Mucosa of rectum (tissue), 2 donors: ENCODE results near the gene CLSTN2.

Experiments used
- H3K27ac ChIP-seq, 2 donors: one replicate each; pipeline ENCODE4 v1.7.0; 2013; ENCODE audit warnings: inconsistent platforms in 2 of 2, low read depth in 2 of 2, low read length in 2 of 2
- H3K27me3 ChIP-seq, 2 donors: one replicate each; pipeline ENCODE4 v1.7.0; 2013; ENCODE audit warnings: low read length in 2 of 2; ENCODE audit not compliant: control insufficient read depth in 2 of 2, insufficient read depth in 2 of 2
- H3K36me3 ChIP-seq, 2 donors: one replicate each; pipeline ENCODE4 v1.7.0; 2013; ENCODE audit warnings: low read length in 2 of 2; ENCODE audit not compliant: control insufficient read depth in 2 of 2, insufficient read depth in 2 of 2
- H3K4me1 ChIP-seq, 2 donors: one replicate each; pipeline ENCODE4 v1.7.0; 2013; ENCODE audit warnings: low read length in 2 of 2, mild to moderate bottlenecking in 1 of 2; ENCODE audit not compliant: control insufficient read depth in 2 of 2, insufficient read depth in 2 of 2
- H3K4me3 ChIP-seq, 2 donors: one replicate each; pipeline ENCODE4 v1.7.0; 2013; ENCODE audit warnings: low read length in 2 of 2
- H3K9ac ChIP-seq, 2 donors: one replicate each; pipeline ENCODE4 v1.7.0; 2013; ENCODE audit warnings: low read length in 2 of 2, low read depth in 1 of 2, mild to moderate bottlenecking in 1 of 2
- H3K9me3 ChIP-seq, 2 donors: one replicate each; pipeline ENCODE4 v1.7.0; 2013; ENCODE audit warnings: low read length in 2 of 2; ENCODE audit not compliant: control insufficient read depth in 2 of 2
- donor health status: healthy.
- donor health status: Normal muscosa, but diverticular disease.

The CLSTN2 gene

DNA sequence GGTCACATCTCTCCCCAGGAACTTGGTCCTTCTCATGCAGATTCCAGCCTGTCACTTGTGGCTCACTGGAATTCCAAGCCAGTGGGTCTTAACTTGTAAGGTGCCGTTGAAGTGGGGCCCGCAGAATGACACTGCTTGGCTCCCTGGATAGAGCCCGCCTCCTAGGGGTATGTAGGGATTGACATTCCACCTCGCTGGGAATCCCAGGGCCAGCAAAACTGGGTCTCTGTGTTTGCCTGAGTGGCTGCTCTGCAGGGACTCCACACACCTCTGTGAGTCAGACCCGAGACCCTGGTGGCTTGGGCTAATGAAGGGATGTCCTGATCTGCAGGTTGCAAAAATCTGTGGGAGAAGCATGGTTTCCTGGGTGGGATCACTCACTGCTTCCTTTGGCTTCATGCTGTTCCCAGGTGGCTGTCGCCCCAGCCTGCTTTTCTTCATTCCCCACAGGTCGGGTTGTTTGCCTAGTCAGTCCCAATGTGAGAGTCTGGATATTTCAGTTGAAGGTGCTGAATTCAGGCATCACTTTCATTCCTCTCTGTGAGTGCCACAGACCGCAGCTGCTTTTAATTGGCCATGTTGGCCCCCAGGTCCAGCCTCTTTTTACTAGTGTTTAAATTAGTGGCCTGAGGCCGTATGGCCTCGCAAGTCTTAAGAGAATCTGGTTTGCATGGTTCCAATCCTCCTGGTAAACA, 586.9 kb downstream of the CLSTN2 start:
- H3K36me3 ChIP-seq = no peaks in the 10 kb centered on the region
- no peaks in the 10 kb centered on the region for H3K9me3 ChIP-seq
- H3K27ac ChIP-seq = no peak overlapping the region
- H3K9ac ChIP-seq = no peak overlapping the region
- no peaks in the 10 kb centered on the region for H3K27me3 ChIP-seq
- H3K4me3 ChIP-seq = no peak overlapping the region
- no peaks in the 10 kb centered on the region for H3K4me1 ChIP-seq

DNA sequence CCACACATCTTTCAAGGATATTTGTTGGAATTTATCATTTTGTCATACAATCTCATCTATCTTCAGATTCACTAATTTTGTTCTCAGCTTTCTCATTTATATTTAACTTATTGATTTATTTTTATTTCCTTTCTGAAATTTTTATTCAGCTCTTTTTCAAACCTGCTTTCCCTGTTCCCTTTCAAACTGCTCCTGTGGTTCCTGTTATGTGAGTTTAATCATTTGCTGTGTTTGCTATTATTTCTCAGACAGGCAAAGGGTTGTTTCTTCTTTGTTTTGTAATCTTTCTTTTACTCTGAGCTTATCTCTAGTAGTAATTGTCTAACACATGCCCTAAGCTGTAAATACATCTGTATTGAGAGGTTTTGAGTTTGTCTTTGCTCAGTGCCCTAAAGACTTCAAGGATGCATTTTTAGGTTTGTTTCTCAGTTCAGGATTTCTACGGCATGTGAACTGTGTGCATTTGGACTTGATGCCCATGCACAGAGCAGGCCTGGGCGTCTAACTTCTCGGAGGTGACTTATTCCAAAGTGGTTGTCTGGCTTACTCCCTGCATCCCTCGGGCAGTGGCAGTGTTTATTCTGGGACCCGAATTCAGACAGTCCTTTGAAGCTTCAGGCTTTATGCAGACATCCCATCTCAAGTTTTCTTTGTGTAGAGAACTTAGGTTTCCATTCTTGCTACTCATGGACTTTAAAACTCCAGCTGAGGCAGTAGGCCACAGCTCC, 587.8 kb downstream of the CLSTN2 start:
- Histone ChIP-seq H3K36me3 (no peaks in the 10 kb centered on the region), H3K9me3 (no peaks in the 10 kb centered on the region)

GRCh38 chr3:140523600-140523999, 588.6 kb downstream of the CLSTN2 start:
- no peaks in the 10 kb centered on the region for H3K4me1 ChIP-seq
- H3K27ac ChIP-seq = no peak overlapping the region
- no peaks in the 10 kb centered on the region for H3K27me3 ChIP-seq
- H3K36me3 ChIP-seq = no peaks in the 10 kb centered on the region
- H3K9me3 ChIP-seq = no peaks in the 10 kb centered on the region
- H3K9ac ChIP-seq = no peak overlapping the region
- H3K4me3 ChIP-seq = no peak overlapping the region

More for the DNA sequence above, 587.8 kb downstream of the CLSTN2 start:
- no peak overlapping the region for H3K27ac ChIP-seq
- no peaks in the 10 kb centered on the region for H3K27me3 ChIP-seq
- H3K4me1 ChIP-seq = no peaks in the 10 kb centered on the region
- no peak overlapping the region for H3K9ac ChIP-seq
- no peak overlapping the region for H3K4me3 ChIP-seq

DNA sequence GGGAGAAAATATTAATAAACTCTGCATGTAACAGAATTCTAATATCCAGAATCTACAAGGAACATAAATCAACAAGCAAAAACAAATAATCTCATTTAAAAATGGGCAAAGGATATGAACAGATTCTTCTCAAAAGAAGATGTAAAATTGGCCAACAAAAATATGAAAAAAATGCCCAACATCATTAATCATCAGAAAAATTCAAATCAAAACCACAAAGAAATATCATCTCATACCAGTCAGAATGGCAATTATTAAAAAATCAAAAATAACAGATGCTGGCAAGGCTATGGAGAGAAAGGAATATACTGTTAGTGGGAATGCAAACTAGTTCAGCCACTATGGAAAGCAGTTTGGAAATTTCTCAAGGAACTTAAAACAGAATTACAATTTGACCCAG, 592.2 kb downstream of the CLSTN2 start:
- H3K9me3 ChIP-seq = no peaks in the 10 kb centered on the region
- H3K4me1 ChIP-seq = no peaks in the 10 kb centered on the region
- H3K9ac ChIP-seq = no peak overlapping the region
- no peaks in the 10 kb centered on the region for H3K27me3 ChIP-seq
- no peaks in the 10 kb centered on the region for H3K36me3 ChIP-seq
- H3K4me3 ChIP-seq = no peak overlapping the region
- H3K27ac ChIP-seq = no peak overlapping the region

GRCh38 chr3:140529096-140529495, 594.1 kb downstream of the CLSTN2 start:
- H3K27ac ChIP-seq = no peak overlapping the region
- no peaks in the 10 kb centered on the region for H3K36me3 ChIP-seq
- H3K9me3 ChIP-seq = no peaks in the 10 kb centered on the region
- H3K27me3 ChIP-seq = no peaks in the 10 kb centered on the region
- no peak overlapping the region for H3K4me3 ChIP-seq
- H3K4me1 ChIP-seq = no peaks in the 10 kb centered on the region
- H3K9ac ChIP-seq = no peak overlapping the region

DNA sequence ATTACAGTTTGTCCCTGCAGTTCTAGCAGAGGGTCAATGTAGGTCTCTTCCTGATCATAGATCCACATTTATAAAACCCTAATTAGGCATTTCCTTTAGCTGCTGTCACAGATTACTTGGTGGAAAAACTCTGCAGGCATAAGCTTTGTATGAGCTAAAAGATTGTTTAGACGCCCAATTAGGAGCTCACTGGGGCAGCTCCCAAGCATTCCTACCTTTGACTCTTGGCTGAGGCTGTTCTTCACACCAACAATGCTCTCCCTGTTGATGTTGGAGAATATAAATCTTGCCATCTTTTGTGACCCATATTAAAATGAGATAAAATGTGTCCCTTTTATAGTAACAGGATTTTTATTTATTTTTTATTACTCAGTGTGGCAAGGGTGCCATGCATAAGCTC, 594.6 kb downstream of the CLSTN2 start:
- H3K9ac ChIP-seq = no peak overlapping the region
- no peak overlapping the region for H3K4me3 ChIP-seq
- H3K9me3 ChIP-seq = no peaks in the 10 kb centered on the region
- H3K4me1 ChIP-seq = no peaks in the 10 kb centered on the region
- no peaks in the 10 kb centered on the region for H3K36me3 ChIP-seq
- no peaks in the 10 kb centered on the region for H3K27me3 ChIP-seq
- no peak overlapping the region for H3K27ac ChIP-seq

DNA sequence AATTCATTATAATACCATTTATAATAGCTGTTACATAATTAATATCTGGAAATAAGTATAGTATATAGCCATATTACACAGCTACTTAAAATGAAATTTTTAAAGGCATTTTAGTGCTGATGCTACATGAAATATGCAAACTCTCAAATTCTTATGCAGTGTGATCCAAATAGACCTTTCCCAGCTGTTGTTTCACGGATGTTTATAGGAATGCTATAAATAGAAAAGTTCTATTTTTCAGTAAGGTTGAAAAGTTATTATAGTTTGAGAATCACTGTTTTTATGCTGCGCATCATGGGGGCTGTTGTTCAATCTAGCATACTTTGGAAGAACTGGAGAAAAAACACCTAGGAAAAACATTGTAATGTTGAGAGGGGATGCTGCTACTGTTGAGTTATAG, 595.1 kb downstream of the CLSTN2 start:
- no peaks in the 10 kb centered on the region for H3K9me3 ChIP-seq
- no peaks in the 10 kb centered on the region for H3K27me3 ChIP-seq
- no peaks in the 10 kb centered on the region for H3K4me1 ChIP-seq
- no peak overlapping the region for H3K27ac ChIP-seq
- no peak overlapping the region for H3K9ac ChIP-seq
- no peak overlapping the region for H3K4me3 ChIP-seq
- no peaks in the 10 kb centered on the region for H3K36me3 ChIP-seq

DNA sequence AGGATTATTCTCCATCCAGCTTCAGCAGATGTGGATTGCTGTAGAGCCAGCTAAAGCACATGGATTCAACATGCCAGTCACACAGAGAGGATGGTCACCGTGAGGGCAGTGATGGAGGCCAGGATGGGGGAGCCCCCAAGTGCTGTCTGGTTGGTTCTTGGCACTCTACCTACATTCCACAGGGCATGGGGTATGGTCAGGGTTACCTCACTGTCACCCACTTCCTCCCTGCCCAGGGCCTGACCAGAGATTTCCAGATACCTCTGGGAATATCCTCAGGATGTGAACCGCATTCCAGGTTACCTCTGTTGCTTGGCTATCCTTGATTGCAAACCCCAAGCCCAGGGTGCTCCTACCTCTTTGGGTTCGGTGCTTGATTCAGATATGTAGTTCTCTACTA, 595.6 kb downstream of the CLSTN2 start:
- no peaks in the 10 kb centered on the region for H3K4me1 ChIP-seq
- H3K27me3 ChIP-seq = no peaks in the 10 kb centered on the region
- H3K27ac ChIP-seq = no peak overlapping the region
- no peak overlapping the region for H3K4me3 ChIP-seq
- no peaks in the 10 kb centered on the region for H3K36me3 ChIP-seq
- H3K9me3 ChIP-seq = no peaks in the 10 kb centered on the region
- H3K9ac ChIP-seq = no peak overlapping the region

- H3K27ac ChIP-seq = no peak overlapping the region
- no peaks in the 10 kb centered on the region for H3K27me3 ChIP-seq
- no peak overlapping the region for H3K4me3 ChIP-seq
- H3K9me3 ChIP-seq = no peaks in the 10 kb centered on the region
- no peak overlapping the region for H3K9ac ChIP-seq
- H3K4me1 ChIP-seq = no peaks in the 10 kb centered on the region
- no peaks in the 10 kb centered on the region for H3K36me3 ChIP-seq
These were observed 597.9 kb downstream of the CLSTN2 start for GRCh38 chr3:140532793-140533330.

DNA sequence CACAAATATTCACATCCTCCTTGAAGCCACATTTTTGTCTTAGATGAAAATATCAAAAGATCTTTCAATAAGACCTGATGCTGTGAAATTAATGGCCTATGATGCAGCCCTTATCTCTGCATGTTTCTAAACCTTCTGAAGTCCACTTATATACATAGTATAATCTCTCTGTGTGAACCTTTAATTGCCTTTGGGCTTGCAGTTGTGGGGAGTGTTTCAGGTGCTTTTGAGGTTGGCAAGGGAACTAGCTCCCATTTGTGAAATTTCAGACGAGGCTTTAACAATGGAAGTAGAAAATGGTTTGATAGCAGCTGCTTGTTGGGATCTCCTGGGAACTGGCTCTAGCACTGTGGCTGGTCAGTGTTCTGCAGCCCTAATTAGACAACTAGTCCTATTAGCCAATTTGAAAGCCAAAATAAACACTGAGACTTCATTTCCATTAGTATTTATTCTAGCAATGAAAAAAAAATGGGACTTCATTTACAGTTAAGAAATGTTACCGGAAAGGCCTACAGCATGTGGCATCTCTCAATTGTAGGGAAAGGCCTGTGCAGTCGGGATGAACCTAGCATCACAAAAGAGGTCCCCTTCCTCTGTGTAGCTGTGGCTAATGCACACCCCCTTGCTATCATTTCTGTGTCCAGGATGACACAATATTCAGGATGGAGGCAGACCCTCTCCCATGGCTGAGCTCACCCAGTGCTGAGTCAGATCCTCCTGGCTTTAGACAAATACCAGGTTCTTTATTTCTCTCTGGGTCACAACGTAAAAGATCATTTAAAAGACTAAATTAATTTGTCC, 602.1 kb downstream of the CLSTN2 start:
- no peak overlapping the region for H3K9ac ChIP-seq
- no peaks in the 10 kb centered on the region for H3K4me1 ChIP-seq
- H3K27ac ChIP-seq = no peak overlapping the region
- no peaks in the 10 kb centered on the region for H3K9me3 ChIP-seq
- H3K4me3 ChIP-seq = no peak overlapping the region
- no peaks in the 10 kb centered on the region for H3K27me3 ChIP-seq
- H3K36me3 ChIP-seq = no peaks in the 10 kb centered on the region
